ENCODE results near the gene CLCN4.
A peak's percentile ranks its signal among the peaks of the same experiment; 100 is the strongest.

The CLCN4 gene

GRCh38 chrX:10156199-10157031 is at the start of gene CLCN4:
Gene CLCN4, plus strand, starts transcription at chrX:10156975. Its CDS starts 28,058 bp downstream, at chrX:10185033.
- DNase-seq (ENCODE audit: low spot score), result peak; percentile 73

DNA sequence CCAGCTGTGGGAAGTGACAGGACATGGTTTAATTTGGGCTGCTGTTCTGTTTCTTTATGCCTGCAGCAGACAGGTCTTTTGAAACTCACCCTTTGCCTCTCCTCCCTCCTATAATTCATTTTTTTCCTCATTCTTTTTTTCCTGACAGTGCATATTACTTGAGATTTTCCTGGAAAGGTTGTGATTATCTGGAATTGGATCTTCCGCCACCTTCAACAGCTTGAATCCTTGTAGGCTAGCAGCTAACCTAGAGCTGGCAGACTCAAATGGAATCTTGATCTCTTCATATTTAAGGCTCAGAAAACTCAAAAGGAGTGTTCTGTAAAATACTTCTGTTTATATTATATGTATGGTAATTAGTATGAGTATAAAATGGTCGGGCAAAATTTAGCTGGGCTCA is 49.3 kb upstream of the CLCN4 start:
- DNase-seq (ENCODE audit: low spot score), result no peak

DNA sequence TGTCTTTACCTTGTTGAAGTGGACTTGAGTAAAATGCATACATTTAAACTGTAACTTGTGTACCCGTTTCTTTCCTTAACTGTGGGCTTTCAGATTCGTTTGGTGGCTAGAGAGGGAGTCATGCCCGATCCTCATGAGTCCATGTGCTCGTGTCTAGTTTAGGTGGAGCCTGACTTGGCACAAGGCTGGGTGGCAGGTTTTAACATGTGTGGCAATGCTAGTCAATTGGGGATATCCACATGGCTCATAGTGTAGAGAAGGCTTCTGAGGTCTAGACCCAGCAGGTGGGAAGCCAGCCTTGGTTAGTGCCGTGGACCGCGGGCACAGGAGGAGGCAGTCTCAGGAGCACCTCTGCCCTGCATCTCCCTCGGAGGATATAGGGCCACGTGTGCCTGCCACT is 48.5 kb upstream of the CLCN4 start:
- DNase-seq (ENCODE audit: low spot score), result no peak

- DNase-seq (ENCODE audit: low spot score), result no peak
Measured at GRCh38 chrX:10109695-10110094, 47.1 kb upstream of the CLCN4 start.

- DNase-seq (ENCODE audit: low spot score), result no peak
Measured at GRCh38 chrX:10110316-10110935, 46.3 kb upstream of the CLCN4 start.

- no peak for DNase-seq (ENCODE audit: low spot score)
Measured at GRCh38 chrX:10110984-10111363, 45.8 kb upstream of the CLCN4 start.

GRCh38 chrX:10111364-10112148 is 45.2 kb upstream of the CLCN4 start:
- DNase-seq (ENCODE audit: low spot score), result no peak

DNA sequence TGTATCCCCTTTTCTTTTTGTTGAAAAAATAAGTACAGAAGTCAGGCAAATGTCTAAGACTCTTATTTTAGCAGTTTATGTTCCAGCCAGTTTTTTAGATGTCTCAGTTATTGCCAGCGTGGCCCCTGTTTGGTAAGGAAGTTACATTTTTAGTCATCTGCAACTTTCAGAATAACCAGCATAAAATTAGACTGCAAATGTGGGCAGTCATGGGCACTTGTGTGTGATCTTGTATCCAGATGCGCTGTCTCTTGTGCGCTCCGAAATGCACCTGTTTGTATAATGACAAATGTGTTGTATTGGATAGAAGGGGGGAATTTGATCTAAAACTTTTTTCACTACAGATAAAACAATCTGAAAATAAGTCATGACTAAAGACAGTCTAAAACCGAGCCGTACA is 44.3 kb upstream of the CLCN4 start:
- no peak for DNase-seq (ENCODE audit: low spot score)

DNA sequence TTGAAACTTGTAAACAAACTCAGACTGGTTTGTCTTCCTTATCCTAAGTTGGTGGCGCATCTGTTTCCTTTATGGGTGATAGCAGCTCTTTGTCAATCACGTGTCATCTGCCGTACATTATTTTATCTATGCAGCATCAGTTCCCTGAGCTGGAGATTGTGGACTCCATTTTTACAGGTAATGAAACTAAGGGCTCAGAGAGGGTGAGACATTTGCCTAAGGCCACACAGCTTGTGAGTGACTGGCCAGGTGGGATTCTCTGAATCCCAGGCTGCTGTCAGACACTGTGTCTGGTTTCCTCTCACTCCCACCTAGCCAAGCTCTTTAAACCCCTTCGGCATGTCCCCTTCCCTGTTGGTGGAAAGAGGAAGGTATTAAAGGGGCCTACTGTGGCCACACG is 41.7 kb upstream of the CLCN4 start:
- DNase-seq (ENCODE audit: low spot score), result no peak

GRCh38 chrX:10117301-10117700 is 39.5 kb upstream of the CLCN4 start:
- no peak for DNase-seq (ENCODE audit: low spot score)

GRCh38 chrX:10117864-10118377 is 38.9 kb upstream of the CLCN4 start:
- DNase-seq (ENCODE audit: low spot score), result no peak

- DNase-seq (ENCODE audit: low spot score), result no peak
Measured at GRCh38 chrX:10118530-10118929, 38.2 kb upstream of the CLCN4 start.

DNA sequence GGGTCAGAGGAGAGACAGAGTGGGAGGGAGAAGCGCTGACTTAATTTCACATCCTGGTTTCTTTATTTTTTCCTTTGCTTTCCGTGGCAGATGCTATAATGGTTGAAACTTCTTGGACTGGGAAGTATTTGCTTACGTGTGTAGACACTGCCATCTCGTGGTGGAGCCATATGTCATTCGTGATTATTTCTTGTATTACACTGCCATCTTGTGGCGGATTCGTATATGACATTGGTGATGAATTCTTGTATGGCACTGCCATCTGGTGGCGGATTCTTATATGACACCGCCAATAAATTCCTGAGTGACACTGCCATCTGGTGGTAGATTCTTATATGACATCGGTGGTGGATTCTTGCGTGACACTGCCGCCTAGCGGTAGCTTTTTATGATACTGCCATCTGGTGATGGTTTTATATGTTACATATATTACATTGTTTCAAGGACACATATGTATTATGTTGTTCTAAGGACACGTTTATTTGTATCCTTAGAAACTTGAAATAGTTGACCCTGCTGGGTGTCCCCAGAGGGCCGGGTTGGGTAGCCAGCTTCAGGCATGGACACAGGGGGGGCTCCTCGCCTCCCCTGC is 37.3 kb upstream of the CLCN4 start:
- peak; percentile 38 for DNase-seq (ENCODE audit: low spot score)

- no peak for DNase-seq (ENCODE audit: low spot score)
Measured at GRCh38 chrX:10120331-10120730, 36.4 kb upstream of the CLCN4 start.

GRCh38 chrX:10120828-10121227 is 35.9 kb upstream of the CLCN4 start:
- DNase-seq (ENCODE audit: low spot score), result no peak

DNA sequence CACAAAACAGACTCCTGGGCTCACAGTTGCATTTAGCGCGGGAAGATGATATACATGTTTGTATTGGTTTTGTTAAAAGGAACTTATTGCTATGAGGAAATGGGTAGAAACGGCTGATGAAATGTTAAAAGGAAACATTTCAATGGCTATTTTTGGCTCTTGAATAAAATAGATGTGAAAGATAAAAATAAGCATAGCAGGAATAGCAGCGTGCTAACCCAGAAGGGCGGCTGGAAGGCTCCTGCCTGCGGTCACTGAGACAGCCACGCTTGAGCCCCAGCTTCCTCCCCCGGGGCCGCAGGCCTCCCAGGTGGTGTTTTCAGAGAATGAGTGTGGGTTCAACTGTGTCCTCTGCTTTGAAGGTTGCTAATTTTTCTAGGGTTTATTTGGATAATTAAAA is 35.0 kb upstream of the CLCN4 start:
- no peak for DNase-seq (ENCODE audit: low spot score)

- no peak for DNase-seq (ENCODE audit: low spot score)
Measured at GRCh38 chrX:10124506-10125247, 32.1 kb upstream of the CLCN4 start.

DNA sequence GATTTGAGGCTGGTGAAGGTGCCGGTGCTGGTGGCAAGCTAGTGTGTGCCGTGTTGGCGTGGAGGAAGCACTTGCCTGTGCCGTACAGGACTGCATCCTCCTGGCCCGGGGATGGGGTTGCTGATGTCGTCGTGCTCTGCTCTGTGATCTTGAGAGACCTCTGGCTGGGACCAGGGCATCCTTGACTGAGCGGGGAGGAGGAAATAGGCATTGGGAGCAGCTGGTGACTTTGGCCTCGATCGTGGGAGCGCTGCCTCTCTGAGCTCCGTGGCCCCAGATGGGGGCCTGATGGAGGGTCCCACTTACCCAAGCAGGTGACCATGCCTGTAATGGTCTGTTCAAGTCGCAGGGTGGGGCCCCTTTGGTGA is 31.5 kb upstream of the CLCN4 start:
- no peak for DNase-seq (ENCODE audit: low spot score)

GRCh38 chrX:10126044-10126443 is 30.7 kb upstream of the CLCN4 start:
- no peak for DNase-seq (ENCODE audit: low spot score)

DNA sequence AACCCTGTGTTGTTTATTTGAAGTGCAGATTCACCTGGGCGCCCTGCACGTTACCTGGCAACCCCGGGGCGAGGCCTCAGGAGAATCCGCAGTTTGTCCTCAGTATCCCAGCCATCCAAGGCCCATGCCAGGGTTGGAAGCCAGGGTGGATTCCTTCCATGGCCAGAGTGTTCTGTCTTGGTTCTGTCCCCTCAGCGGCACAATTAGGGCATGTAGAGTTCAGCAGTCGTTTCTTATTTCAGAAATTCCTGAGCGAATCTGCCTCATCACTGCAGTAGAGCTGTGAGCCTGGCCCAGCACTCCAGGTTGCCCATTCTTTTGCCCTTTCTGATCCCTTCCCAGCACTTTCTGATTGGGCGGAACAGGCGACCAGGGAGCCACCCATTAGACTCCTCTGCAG is 29.9 kb upstream of the CLCN4 start:
- DNase-seq (ENCODE audit: low spot score), result no peak

- no peak for DNase-seq (ENCODE audit: low spot score)
Measured at GRCh38 chrX:10128386-10128785, 28.4 kb upstream of the CLCN4 start.

DNA sequence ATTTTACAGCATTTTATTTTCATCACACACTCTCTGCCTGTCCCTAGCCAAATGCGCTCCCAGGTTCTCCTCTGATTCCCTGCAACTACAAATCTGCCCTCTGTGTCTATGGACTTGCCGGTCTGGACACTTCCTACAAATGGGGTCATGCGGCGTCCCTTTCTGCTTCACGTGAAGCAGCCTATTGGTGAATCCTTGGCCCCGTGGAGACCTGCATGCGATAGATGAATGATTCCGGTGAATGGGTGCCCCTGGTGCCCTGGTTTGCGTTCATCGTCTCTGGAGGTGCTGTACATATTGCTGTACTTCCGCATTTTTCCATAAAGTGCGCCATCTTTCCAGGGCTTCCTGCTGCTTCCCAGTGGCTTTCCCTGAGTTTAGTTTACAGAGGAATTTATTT is 27.5 kb upstream of the CLCN4 start:
- no peak for DNase-seq (ENCODE audit: low spot score)

All from iPS-NIHi11 (cell line).